ENCODE measurements around the gene MRPS18C. TPM values are rescaled to one million over a fixed set of nuclear protein-coding genes. Genes with fewer than 3 reads are reported as not detected.
"Not testable (repeated sequence)": the region's sequence is repeated elsewhere in the genome, so short reads cannot be mapped to it uniquely, and the experiment has no call there.

The MRPS18C gene
- total RNA-seq, 2 donors from 2014 or later, result 7.6 to 17.3 TPM

- Histone ChIP-seq H3K36me3 (no peaks in the 10 kb centered on the region), H3K27me3 (replicated peaks; ENCODE audit: insufficient read depth) (no peaks in the 10 kb centered on the region), H3K4me3 (no peak overlapping the region), H3K4me1 (ENCODE audit: control insufficient read depth in 1 of 2, low read depth in 2 of 2) (no peaks in the 10 kb centered on the region), H3K27ac (no peak overlapping the region), H3K9me3 (no peaks in the 10 kb centered on the region)
- ATAC-seq (ENCODE audit: insufficient number of reproducible peaks, low FRiP score, low read depth) (no peak), DNase-seq (ENCODE audit: low spot score) (no peak)
- TF ChIP-seq CTCF (IDR thresholded peaks at IDR 0.05), result no peak
These were observed 42.3 kb downstream of the MRPS18C start for GRCh38 chr4:83498187-83498586.

- not testable (repeated sequence) for H3K4me1 ChIP-seq (ENCODE audit: control insufficient read depth in 1 of 2, low read depth in 2 of 2); ATAC-seq (ENCODE audit: insufficient number of reproducible peaks, low FRiP score, low read depth); H3K27ac ChIP-seq; H3K27me3 ChIP-seq (replicated peaks; ENCODE audit: insufficient read depth); H3K36me3 ChIP-seq; H3K9me3 ChIP-seq; H3K4me3 ChIP-seq; DNase-seq (ENCODE audit: low spot score)
These were observed 45.8 kb downstream of the MRPS18C start for GRCh38 chr4:83501671-83502070.

- Histone ChIP-seq H3K27ac (no peak overlapping the region), H3K27me3 (replicated peaks; ENCODE audit: insufficient read depth) (no peaks in the 10 kb centered on the region), H3K4me1 (ENCODE audit: control insufficient read depth in 1 of 2, low read depth in 2 of 2) (no peaks in the 10 kb centered on the region), H3K9me3 (no peaks in the 10 kb centered on the region), H3K4me3 (no peak overlapping the region), H3K36me3 (no peaks in the 10 kb centered on the region)
- DNase-seq (ENCODE audit: low spot score), result no peak
- no peak for ATAC-seq (ENCODE audit: insufficient number of reproducible peaks, low FRiP score, low read depth)
- no peak for TF ChIP-seq CTCF (IDR thresholded peaks at IDR 0.05)
These were observed 48.1 kb downstream of the MRPS18C start for GRCh38 chr4:83503974-83504373.

- Histone ChIP-seq H3K9me3 (no peaks in the 10 kb centered on the region), H3K27ac (no peak overlapping the region), H3K4me3 (no peak overlapping the region), H3K36me3 (no peaks in the 10 kb centered on the region), H3K4me1 (ENCODE audit: control insufficient read depth in 1 of 2, low read depth in 2 of 2) (no peaks in the 10 kb centered on the region), H3K27me3 (replicated peaks; ENCODE audit: insufficient read depth) (no peaks in the 10 kb centered on the region)
- no peak for TF ChIP-seq CTCF (IDR thresholded peaks at IDR 0.05)
- ATAC-seq (ENCODE audit: insufficient number of reproducible peaks, low FRiP score, low read depth), result no peak
- DNase-seq (ENCODE audit: low spot score), result no peak
These were observed 48.6 kb downstream of the MRPS18C start for GRCh38 chr4:83504503-83504902.

- Histone ChIP-seq H3K36me3 (no peaks in the 10 kb centered on the region), H3K4me3 (no peak overlapping the region), H3K9me3 (no peaks in the 10 kb centered on the region), H3K27ac (no peak overlapping the region), H3K27me3 (replicated peaks; ENCODE audit: insufficient read depth) (no peaks in the 10 kb centered on the region), H3K4me1 (ENCODE audit: control insufficient read depth in 1 of 2, low read depth in 2 of 2) (no peaks in the 10 kb centered on the region)
- ATAC-seq (ENCODE audit: insufficient number of reproducible peaks, low FRiP score, low read depth) (no peak), DNase-seq (ENCODE audit: low spot score) (no peak)
- no peak for TF ChIP-seq CTCF (IDR thresholded peaks at IDR 0.05)
These were observed 49.1 kb downstream of the MRPS18C start for GRCh38 chr4:83504996-83505395.

- not testable (repeated sequence) for ATAC-seq (ENCODE audit: insufficient number of reproducible peaks, low FRiP score, low read depth); H3K27me3 ChIP-seq (replicated peaks; ENCODE audit: insufficient read depth); H3K4me3 ChIP-seq; H3K36me3 ChIP-seq; H3K9me3 ChIP-seq; H3K4me1 ChIP-seq (ENCODE audit: control insufficient read depth in 1 of 2, low read depth in 2 of 2); H3K27ac ChIP-seq; DNase-seq (ENCODE audit: low spot score)
- peak; percentile 74 for TF ChIP-seq CTCF (IDR thresholded peaks at IDR 0.05)
These were observed 53.3 kb downstream of the MRPS18C start for GRCh38 chr4:83509156-83509585.
